ENCODE measurements around the gene ATP4A.

GRCh38 chr19:35539314-35539713 lies 24.1 kb downstream of the ATP4A start:
- TF ChIP-seq CTCF (IDR thresholded peaks at IDR 0.05; ENCODE audit: low read depth, low read length) = no peak
- TF ChIP-seq POLR2A (IDR thresholded peaks at IDR 0.05; ENCODE audit: extremely low read depth, insufficient read length) = no peak
